Glomerular endothelial cell (primary cell): ENCODE data around the gene BNC2. TPM values are rescaled to one million over a fixed set of nuclear protein-coding genes. Genes with fewer than 3 reads are reported as not detected.

Experiments
- DNase-seq: peaks from one replicate; pipeline ENCODE4 v3.0.0-alpha.2; 2011; ENCODE audit warnings: low read depth, low spot score; ENCODE audit errors: extremely low read depth
- total RNA-seq: library from RNA; depleted of rRNA; stranded (reverse); fragments of >200 nt; gene quantifications from 2 replicates; pipeline ENCODE4 v1.2.3, GENCODE V29; 2015

Gene BNC2
- total RNA-seq, 1 donor from 2014 or later = 19.0 TPM

GRCh38 chr9:16680975-16681651, 189.4 kb downstream of the BNC2 start:
- no peak for DNase-seq

GRCh38 chr9:16680541-16680940, 189.9 kb downstream of the BNC2 start:
- DNase-seq = no peak

GRCh38 chr9:16679327-16679821, 191.1 kb downstream of the BNC2 start:
- DNase-seq = no peak

- no peak for DNase-seq
These were observed 194.0 kb downstream of the BNC2 start for GRCh38 chr9:16676519-16676918.

- no peak for DNase-seq
These were observed 195.3 kb downstream of the BNC2 start for GRCh38 chr9:16675131-16675530.

GRCh38 chr9:16673171-16673570, 197.3 kb downstream of the BNC2 start:
- no peak for DNase-seq

GRCh38 chr9:16672501-16672900, 198.0 kb downstream of the BNC2 start:
- DNase-seq = no peak

GRCh38 chr9:16671591-16672137, 198.8 kb downstream of the BNC2 start:
- DNase-seq = no peak

GRCh38 chr9:16670791-16671190, 199.7 kb downstream of the BNC2 start:
- DNase-seq = no peak

- no peak for DNase-seq
These were observed 201.7 kb downstream of the BNC2 start for GRCh38 chr9:16668734-16669295.

- no peak for DNase-seq
These were observed 206.3 kb downstream of the BNC2 start for GRCh38 chr9:16664211-16664610.

GRCh38 chr9:16661816-16662215, 208.7 kb downstream of the BNC2 start:
- DNase-seq = no peak

- DNase-seq = no peak
These were observed 211.4 kb downstream of the BNC2 start for GRCh38 chr9:16659096-16659495.

GRCh38 chr9:16656432-16657169, 213.9 kb downstream of the BNC2 start:
- DNase-seq = no peak

- no peak for DNase-seq
These were observed 215.8 kb downstream of the BNC2 start for GRCh38 chr9:16654596-16655126.

- DNase-seq = no peak
These were observed 216.7 kb downstream of the BNC2 start for GRCh38 chr9:16653491-16654399.

- no peak for DNase-seq
These were observed 217.9 kb downstream of the BNC2 start for GRCh38 chr9:16652582-16652981.

- DNase-seq = no peak
These were observed 219.0 kb downstream of the BNC2 start for GRCh38 chr9:16651446-16651964.

- DNase-seq = no peak
These were observed 224.5 kb downstream of the BNC2 start for GRCh38 chr9:16645970-16646369.
